ENCODE data around the gene PTPN14.

The PTPN14 gene

GRCh38 chr1:214475331-214475730 is 76.1 kb downstream of the PTPN14 start:
- Histone ChIP-seq H3K36me3 (no peaks in the 10 kb centered on the region), H3K4me3 (ENCODE audit: low read depth, low read length) (no peak overlapping the region), H3K9me3 (no peaks in the 10 kb centered on the region), H3K27me3 (peaks cover 24% of the 10 kb centered on the region), H3K4me1 (no peaks in the 10 kb centered on the region)
- DNase-seq: no peak
- no peak for TF ChIP-seq CTCF (IDR thresholded peaks at IDR 0.05; ENCODE audit: low read depth, low read length)

GRCh38 chr1:214474467-214474866 is 76.9 kb downstream of the PTPN14 start:
- TF ChIP-seq CTCF (IDR thresholded peaks at IDR 0.05; ENCODE audit: low read depth, low read length): no peak
- DNase-seq: no peak
- Histone ChIP-seq H3K9me3 (no peaks in the 10 kb centered on the region), H3K4me3 (ENCODE audit: low read depth, low read length) (no peak overlapping the region), H3K4me1 (no peaks in the 10 kb centered on the region), H3K27me3 (peaks cover 24% of the 10 kb centered on the region), H3K36me3 (no peaks in the 10 kb centered on the region)

- Histone ChIP-seq H3K36me3 (no peaks in the 10 kb centered on the region), H3K4me1 (no peaks in the 10 kb centered on the region), H3K27me3 (peaks cover 24% of the 10 kb centered on the region), H3K9me3 (no peaks in the 10 kb centered on the region), H3K4me3 (ENCODE audit: low read depth, low read length) (no peak overlapping the region)
- TF ChIP-seq CTCF (IDR thresholded peaks at IDR 0.05; ENCODE audit: low read depth, low read length): no peak
- DNase-seq: no peak
These were observed 77.5 kb downstream of the PTPN14 start for GRCh38 chr1:214473862-214474261.

- Histone ChIP-seq H3K4me3 (ENCODE audit: low read depth, low read length) (no peak overlapping the region), H3K4me1 (no peaks in the 10 kb centered on the region), H3K27me3 (peaks cover 24% of the 10 kb centered on the region), H3K36me3 (no peaks in the 10 kb centered on the region), H3K9me3 (no peaks in the 10 kb centered on the region)
- TF ChIP-seq CTCF (IDR thresholded peaks at IDR 0.05; ENCODE audit: low read depth, low read length): no peak
- DNase-seq: no peak
These were observed 78.0 kb downstream of the PTPN14 start for GRCh38 chr1:214473387-214473786.

- no peak for DNase-seq
- no peaks in the 10 kb centered on the region for H3K36me3 ChIP-seq
- H3K4me1 ChIP-seq: no peaks in the 10 kb centered on the region
- H3K9me3 ChIP-seq: no peaks in the 10 kb centered on the region
- no peak for TF ChIP-seq CTCF (IDR thresholded peaks at IDR 0.05; ENCODE audit: low read depth, low read length)
- no peak overlapping the region for H3K4me3 ChIP-seq (ENCODE audit: low read depth, low read length)
- peaks cover 24% of the 10 kb centered on the region for H3K27me3 ChIP-seq
These were observed 79.0 kb downstream of the PTPN14 start for GRCh38 chr1:214472364-214472763.

GRCh38 chr1:214471458-214471857 is 79.9 kb downstream of the PTPN14 start:
- H3K36me3 ChIP-seq: no peaks in the 10 kb centered on the region
- no peak overlapping the region for H3K4me3 ChIP-seq (ENCODE audit: low read depth, low read length)
- no peak for TF ChIP-seq CTCF (IDR thresholded peaks at IDR 0.05; ENCODE audit: low read depth, low read length)
- no peaks in the 10 kb centered on the region for H3K4me1 ChIP-seq
- no peak for DNase-seq
- H3K27me3 ChIP-seq: peaks cover 23% of the 10 kb centered on the region
- H3K9me3 ChIP-seq: no peaks in the 10 kb centered on the region

Data from BE2C (cell line).